Activated naive CD4-positive, alpha-beta T cell treated with anti-CD3 and anti-CD28 coated beads, Interleukin-2, amount 50 U/mL, for 24 hours (primary cell): ENCODE data around the gene POLA2.

Experiments
- H3K27ac Mint-ChIP-seq: one replicate; pipeline ENCODE4 v1.8.0; 2021; ENCODE audit warnings: mild to moderate bottlenecking, mixed read lengths
- H3K27me3 Mint-ChIP-seq: one replicate; pipeline ENCODE4 v1.8.0; 2021; ENCODE audit warnings: mixed read lengths
- H3K36me3 Mint-ChIP-seq: one replicate; pipeline ENCODE4 v1.8.0; 2021; ENCODE audit warnings: mixed read lengths
- H3K4me1 Mint-ChIP-seq: one replicate; pipeline ENCODE4 v1.8.0; 2021; ENCODE audit warnings: mixed read lengths
- H3K4me3 Mint-ChIP-seq: one replicate; pipeline ENCODE4 v1.8.0; 2021; ENCODE audit warnings: mild to moderate bottlenecking, mixed read lengths
- H3K9me3 Mint-ChIP-seq: one replicate; pipeline ENCODE4 v1.8.0; 2021; ENCODE audit warnings: mixed read lengths

Gene POLA2

GRCh38 chr11:65261591-65262380 is at the start of gene POLA2:
POLA2 (plus strand) TSS chr11:65261962; CDS start chr11:65262293, 331 bp downstream.
- peaks cover 9% of the 10 kb centered on the region for H3K36me3 Mint-ChIP-seq
- peaks cover 46% of the 10 kb centered on the region for H3K4me1 Mint-ChIP-seq
- H3K9me3 Mint-ChIP-seq = no peaks in the 10 kb centered on the region
- peak within 1 kb of the TSS; percentile 99 for H3K27ac Mint-ChIP-seq
- peak within 1 kb of the TSS; percentile 95 for H3K4me3 Mint-ChIP-seq
- no peaks in the 10 kb centered on the region for H3K27me3 Mint-ChIP-seq

GRCh38 chr11:65212226-65212801 is 49.4 kb upstream of the POLA2 start:
- no peak overlapping the region for H3K4me3 Mint-ChIP-seq
- H3K27ac Mint-ChIP-seq = no peak overlapping the region
- peaks cover 7% of the 10 kb centered on the region for H3K36me3 Mint-ChIP-seq

GRCh38 chr11:65213322-65214211 is 48.2 kb upstream of the POLA2 start:
- peaks cover 6% of the 10 kb centered on the region for H3K9me3 Mint-ChIP-seq
- H3K4me3 Mint-ChIP-seq = no peak overlapping the region
- H3K4me1 Mint-ChIP-seq = peaks cover 28% of the 10 kb centered on the region
- no peak overlapping the region for H3K27ac Mint-ChIP-seq
- H3K27me3 Mint-ChIP-seq = no peaks in the 10 kb centered on the region
- peaks cover 7% of the 10 kb centered on the region for H3K36me3 Mint-ChIP-seq

More at GRCh38 chr11:65212226-65212801, 49.4 kb upstream of the POLA2 start:
- Mint-ChIP-seq H3K4me1 (peaks cover 28% of the 10 kb centered on the region), H3K9me3 (peaks cover 6% of the 10 kb centered on the region), H3K27me3 (no peaks in the 10 kb centered on the region)

GRCh38 chr11:65214212-65214845 is 47.4 kb upstream of the POLA2 start:
- H3K27me3 Mint-ChIP-seq = no peaks in the 10 kb centered on the region
- peaks cover 5% of the 10 kb centered on the region for H3K36me3 Mint-ChIP-seq
- H3K4me3 Mint-ChIP-seq = no peak overlapping the region
- H3K9me3 Mint-ChIP-seq = peaks cover 6% of the 10 kb centered on the region
- H3K4me1 Mint-ChIP-seq = peaks cover 26% of the 10 kb centered on the region
- peak overlapping the region; percentile 14 for H3K27ac Mint-ChIP-seq

- no peaks in the 10 kb centered on the region for H3K27me3 Mint-ChIP-seq
- peaks cover 5% of the 10 kb centered on the region for H3K36me3 Mint-ChIP-seq
- H3K9me3 Mint-ChIP-seq = peaks cover 6% of the 10 kb centered on the region
- peak overlapping the region; percentile 100 for H3K27ac Mint-ChIP-seq
- peak overlapping the region; percentile 73 for H3K4me3 Mint-ChIP-seq
- H3K4me1 Mint-ChIP-seq = peaks cover 31% of the 10 kb centered on the region
Observed at GRCh38 chr11:65215441-65216076, 46.2 kb upstream of the POLA2 start.

- peak overlapping the region; percentile 68 for H3K27ac Mint-ChIP-seq
Observed at GRCh38 chr11:65216830-65217229, 44.9 kb upstream of the POLA2 start.

GRCh38 chr11:65217441-65218423 is 44.0 kb upstream of the POLA2 start:
- Mint-ChIP-seq H3K4me1 (peaks cover 30% of the 10 kb centered on the region), H3K4me3 (no peak overlapping the region), H3K9me3 (peaks cover 6% of the 10 kb centered on the region), H3K27ac (peak overlapping the region; percentile 68), H3K27me3 (no peaks in the 10 kb centered on the region), H3K36me3 (peaks cover 5% of the 10 kb centered on the region)

More at GRCh38 chr11:65216830-65217229, 44.9 kb upstream of the POLA2 start:
- Mint-ChIP-seq H3K4me1 (peaks cover 31% of the 10 kb centered on the region), H3K9me3 (peaks cover 6% of the 10 kb centered on the region), H3K27me3 (no peaks in the 10 kb centered on the region), H3K36me3 (peaks cover 5% of the 10 kb centered on the region), H3K4me3 (no peak overlapping the region)

- H3K27me3 Mint-ChIP-seq = no peaks in the 10 kb centered on the region
- no peak overlapping the region for H3K4me3 Mint-ChIP-seq
- H3K27ac Mint-ChIP-seq = no peak overlapping the region
- peaks cover 6% of the 10 kb centered on the region for H3K9me3 Mint-ChIP-seq
- peaks cover 23% of the 10 kb centered on the region for H3K4me1 Mint-ChIP-seq
- peaks cover 5% of the 10 kb centered on the region for H3K36me3 Mint-ChIP-seq
Observed at GRCh38 chr11:65218446-65218845, 43.3 kb upstream of the POLA2 start.

- no peak overlapping the region for H3K27ac Mint-ChIP-seq
- no peak overlapping the region for H3K4me3 Mint-ChIP-seq
- H3K27me3 Mint-ChIP-seq = no peaks in the 10 kb centered on the region
- peaks cover 6% of the 10 kb centered on the region for H3K9me3 Mint-ChIP-seq
- H3K36me3 Mint-ChIP-seq = peaks cover 5% of the 10 kb centered on the region
- peaks cover 14% of the 10 kb centered on the region for H3K4me1 Mint-ChIP-seq
Observed at GRCh38 chr11:65219930-65220213, 41.9 kb upstream of the POLA2 start.

GRCh38 chr11:65221026-65221425 is 40.7 kb upstream of the POLA2 start:
- Mint-ChIP-seq H3K27me3 (peaks cover 4% of the 10 kb centered on the region), H3K36me3 (no peaks in the 10 kb centered on the region), H3K27ac (no peak overlapping the region), H3K4me1 (peaks cover 14% of the 10 kb centered on the region), H3K9me3 (no peaks in the 10 kb centered on the region), H3K4me3 (no peak overlapping the region)

- no peak overlapping the region for H3K27ac Mint-ChIP-seq
- H3K9me3 Mint-ChIP-seq = no peaks in the 10 kb centered on the region
- H3K4me3 Mint-ChIP-seq = no peak overlapping the region
- H3K36me3 Mint-ChIP-seq = no peaks in the 10 kb centered on the region
- peaks cover 10% of the 10 kb centered on the region for H3K27me3 Mint-ChIP-seq
- peaks cover 16% of the 10 kb centered on the region for H3K4me1 Mint-ChIP-seq
Observed at GRCh38 chr11:65223011-65223410, 38.8 kb upstream of the POLA2 start.

GRCh38 chr11:65224930-65225278 is 36.9 kb upstream of the POLA2 start:
- peaks cover 10% of the 10 kb centered on the region for H3K27me3 Mint-ChIP-seq
- H3K4me3 Mint-ChIP-seq = peak overlapping the region; percentile 80
- no peaks in the 10 kb centered on the region for H3K36me3 Mint-ChIP-seq
- no peaks in the 10 kb centered on the region for H3K9me3 Mint-ChIP-seq
- peaks cover 9% of the 10 kb centered on the region for H3K4me1 Mint-ChIP-seq
- no peak overlapping the region for H3K27ac Mint-ChIP-seq

GRCh38 chr11:65225279-65226102 is 36.3 kb upstream of the POLA2 start:
- peaks cover 2% of the 10 kb centered on the region for H3K36me3 Mint-ChIP-seq
- peaks cover 9% of the 10 kb centered on the region for H3K4me1 Mint-ChIP-seq
- H3K4me3 Mint-ChIP-seq = peak overlapping the region; percentile 80
- no peak overlapping the region for H3K27ac Mint-ChIP-seq
- H3K9me3 Mint-ChIP-seq = no peaks in the 10 kb centered on the region
- peaks cover 10% of the 10 kb centered on the region for H3K27me3 Mint-ChIP-seq
